NCI-H748 (cell line): ENCODE results near the gene SLC9A2.

ENCODE experiments used
- DNase-seq: peaks from one replicate; lab custom pipeline; 2025; ENCODE audit not compliant: unreplicated experiment; lab: John Stamatoyannopoulos, UW

SLC9A2 gene

GRCh38 chr2:102672107-102672776, 52.9 kb downstream of the SLC9A2 start:
- no peak for DNase-seq

DNA sequence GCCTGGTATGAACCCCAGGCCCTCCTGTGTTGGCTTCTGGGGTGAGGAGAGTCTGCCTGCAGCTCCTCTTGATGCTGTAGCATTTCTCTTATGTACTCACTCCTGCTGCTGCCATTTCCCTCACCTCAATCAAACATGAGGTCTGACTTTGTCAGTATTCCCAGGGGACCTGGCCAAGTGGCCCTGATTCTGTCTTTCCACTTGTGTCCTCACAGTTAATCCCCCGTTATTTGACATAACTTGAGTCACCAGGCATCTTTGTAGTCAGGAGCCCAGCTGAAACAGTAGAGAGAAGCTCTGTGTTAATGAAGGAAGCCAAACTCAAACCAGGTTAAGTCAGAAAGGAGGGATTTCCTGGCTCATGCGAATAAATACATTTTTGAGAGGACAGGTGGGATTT, 55.0 kb downstream of the SLC9A2 start:
- no peak for DNase-seq

DNA sequence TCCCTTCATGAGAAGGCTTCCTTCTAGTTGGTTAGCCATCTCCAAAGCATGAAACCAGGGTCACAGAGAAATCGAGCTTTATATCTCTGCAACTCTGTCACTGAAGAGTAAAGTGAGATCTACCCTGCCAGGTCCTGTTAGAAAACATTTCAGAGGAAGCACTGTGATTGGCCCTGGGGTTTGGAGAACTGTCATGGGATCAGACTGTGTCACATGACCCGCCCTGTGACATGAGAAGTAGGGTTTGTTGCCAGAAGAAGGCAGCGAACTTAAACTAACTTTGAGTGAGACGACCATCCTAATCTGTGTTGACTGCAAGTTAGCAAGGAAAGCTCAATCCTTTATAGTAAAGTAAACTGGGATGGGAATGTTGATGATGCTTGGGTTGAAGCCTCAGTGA, 55.5 kb downstream of the SLC9A2 start:
- DNase-seq = no peak

GRCh38 chr2:102677244-102678215, 58.2 kb downstream of the SLC9A2 start:
- peak; percentile 19 for DNase-seq

DNA sequence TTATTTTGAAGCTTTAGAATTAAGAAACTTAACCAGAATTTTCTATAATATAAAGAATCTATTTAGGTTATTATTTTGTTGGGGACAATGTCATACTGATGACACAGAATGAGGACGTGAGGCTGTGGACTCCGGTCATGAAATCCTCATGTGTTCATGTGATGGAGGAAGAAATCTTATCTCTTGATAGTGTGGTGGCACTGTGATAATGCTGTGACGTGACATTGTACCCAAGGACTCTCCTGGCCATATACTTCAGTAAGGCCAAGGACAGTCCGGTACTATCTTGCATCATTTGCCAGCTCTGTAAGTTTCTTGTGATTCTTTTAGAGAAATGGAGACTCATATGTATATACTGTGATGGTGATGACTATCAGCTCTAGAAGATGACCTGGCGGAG, 59.1 kb downstream of the SLC9A2 start:
- DNase-seq = no peak

GRCh38 chr2:102686479-102687439, 67.4 kb downstream of the SLC9A2 start:
- no peak for DNase-seq

DNA sequence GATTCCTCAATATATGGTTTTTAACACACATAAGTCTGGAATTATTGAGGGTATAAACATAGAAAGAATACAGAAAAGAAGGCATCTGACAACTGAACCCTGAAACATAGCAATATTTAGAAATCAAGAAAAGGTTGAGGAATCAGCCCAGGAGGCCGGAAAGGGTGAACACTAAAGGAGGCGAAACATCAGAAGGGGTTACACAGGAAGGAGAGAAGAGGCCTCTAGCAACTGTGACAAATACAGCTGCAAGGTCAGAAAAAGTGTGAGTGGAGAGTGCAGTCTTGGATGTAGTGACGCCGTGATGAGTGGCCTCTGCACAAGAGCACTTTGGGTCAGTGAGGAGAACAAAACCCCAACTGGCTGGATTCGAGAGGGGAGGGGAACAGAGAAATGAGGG, 70.7 kb downstream of the SLC9A2 start:
- DNase-seq = no peak

DNA sequence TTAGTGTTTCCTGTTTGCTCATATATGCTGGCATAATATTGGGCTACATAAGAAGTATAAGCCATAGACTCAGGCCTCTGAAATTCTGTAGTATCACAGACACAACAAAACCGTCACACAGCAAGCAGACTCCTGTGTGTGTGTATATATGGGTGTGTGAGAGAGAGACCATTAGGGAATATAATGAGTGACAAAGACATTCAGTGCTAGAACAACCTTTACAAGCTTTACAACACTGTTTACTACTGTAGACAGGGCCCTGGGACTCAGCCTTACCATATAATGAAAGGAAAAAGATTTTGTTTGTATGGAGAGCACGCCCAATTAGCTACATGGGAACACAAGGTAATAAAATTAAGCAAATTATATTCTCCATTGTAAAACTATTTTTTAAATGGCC, 77.1 kb downstream of the SLC9A2 start:
- no peak for DNase-seq

GRCh38 chr2:102698369-102699111, 79.2 kb downstream of the SLC9A2 start:
- DNase-seq = peak; percentile 47

- no peak for DNase-seq
Measured at GRCh38 chr2:102703305-102703704, 84.0 kb downstream of the SLC9A2 start.

DNA sequence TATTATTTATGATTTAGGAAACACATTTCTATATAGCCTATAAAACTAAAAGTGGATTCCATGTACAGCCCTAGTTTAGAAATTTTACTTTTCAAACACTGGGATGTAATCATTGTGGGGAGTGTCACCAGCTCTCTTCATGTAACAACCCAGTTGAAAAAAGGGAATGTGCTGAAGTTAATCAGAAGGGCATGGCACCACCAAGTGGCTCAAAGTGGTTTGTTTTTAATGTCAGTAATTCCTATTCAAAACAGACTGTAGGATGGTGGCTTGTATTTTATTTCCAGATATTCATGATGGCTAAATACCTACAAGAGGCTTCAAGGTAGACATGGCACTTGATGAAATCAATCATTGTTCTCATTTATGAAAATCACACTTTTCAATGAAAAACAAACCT, 84.4 kb downstream of the SLC9A2 start:
- peak; percentile 29 for DNase-seq

- DNase-seq = no peak
Measured at GRCh38 chr2:102704531-102704930, 85.2 kb downstream of the SLC9A2 start.

DNA sequence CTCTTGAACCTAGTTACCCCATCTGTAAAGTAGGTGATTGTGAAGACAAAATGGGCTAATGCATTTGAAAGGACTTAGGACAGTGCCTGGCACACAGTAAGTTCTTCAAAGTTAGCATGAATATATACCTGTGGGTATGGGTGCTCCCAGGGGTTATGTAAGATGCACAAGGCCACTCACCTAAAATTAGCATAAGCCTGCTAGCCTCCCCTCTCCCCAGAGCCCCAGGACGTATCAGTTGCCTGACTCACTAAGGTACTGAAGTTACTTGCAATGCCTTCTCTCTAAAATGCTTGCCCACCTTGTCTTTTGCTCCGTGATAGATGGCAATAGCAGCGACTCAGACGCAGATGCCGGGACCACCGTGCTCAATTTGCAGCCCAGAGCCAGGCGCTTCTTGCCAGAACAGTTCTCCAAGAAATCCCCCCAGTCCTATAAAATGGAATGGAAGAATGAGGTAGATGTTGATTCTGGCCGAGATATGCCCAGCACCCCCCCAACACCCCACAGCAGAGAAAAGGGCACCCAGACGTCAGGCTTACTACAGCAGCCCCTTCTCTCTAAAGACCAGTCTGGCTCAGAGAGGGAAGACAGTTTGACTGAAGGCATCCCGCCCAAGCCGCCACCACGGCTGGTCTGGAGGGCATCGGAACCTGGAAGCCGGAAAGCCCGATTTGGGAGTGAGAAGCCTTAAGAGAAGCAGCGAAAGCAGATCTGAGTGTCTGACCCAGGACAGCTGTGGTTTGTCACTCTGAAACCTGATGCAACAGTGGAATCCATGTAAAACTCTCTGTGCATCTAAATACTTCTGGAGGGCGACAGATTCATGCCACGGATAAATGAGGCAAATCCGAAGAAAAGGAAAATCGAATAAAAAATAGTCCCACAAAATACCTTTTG, 88.7 kb downstream of the SLC9A2 start:
- no peak for DNase-seq

GRCh38 chr2:102708847-102709559, 89.7 kb downstream of the SLC9A2 start:
- DNase-seq = no peak

GRCh38 chr2:102717308-102718018, 98.1 kb downstream of the SLC9A2 start:
- DNase-seq = no peak

GRCh38 chr2:102718387-102719316, 99.3 kb downstream of the SLC9A2 start:
- DNase-seq = no peak

DNA sequence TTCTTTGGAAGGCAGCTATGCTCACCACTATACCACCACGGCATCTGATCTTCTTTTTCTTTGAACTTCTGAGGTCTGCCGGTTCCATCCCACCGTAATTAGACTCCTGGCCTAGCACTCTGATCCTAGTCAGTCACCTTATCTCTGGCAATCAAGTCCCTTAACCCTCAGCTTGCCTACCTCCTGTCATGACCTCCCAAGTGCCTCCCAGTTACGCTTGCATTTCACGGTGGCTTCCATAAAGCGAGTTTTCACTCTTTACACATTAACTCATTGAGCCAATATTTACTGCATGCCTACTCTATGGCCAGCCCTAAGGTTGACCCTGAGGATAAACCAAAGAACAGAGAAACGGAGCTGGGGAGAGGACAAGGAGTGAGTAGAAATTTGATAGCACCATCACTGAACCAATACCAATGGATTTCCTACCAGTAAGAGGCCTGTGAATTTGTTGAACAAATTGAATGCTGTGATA, 104.7 kb downstream of the SLC9A2 start:
- no peak for DNase-seq
